ENCODE data around the gene ALKBH6.

Gene ALKBH6

DNA sequence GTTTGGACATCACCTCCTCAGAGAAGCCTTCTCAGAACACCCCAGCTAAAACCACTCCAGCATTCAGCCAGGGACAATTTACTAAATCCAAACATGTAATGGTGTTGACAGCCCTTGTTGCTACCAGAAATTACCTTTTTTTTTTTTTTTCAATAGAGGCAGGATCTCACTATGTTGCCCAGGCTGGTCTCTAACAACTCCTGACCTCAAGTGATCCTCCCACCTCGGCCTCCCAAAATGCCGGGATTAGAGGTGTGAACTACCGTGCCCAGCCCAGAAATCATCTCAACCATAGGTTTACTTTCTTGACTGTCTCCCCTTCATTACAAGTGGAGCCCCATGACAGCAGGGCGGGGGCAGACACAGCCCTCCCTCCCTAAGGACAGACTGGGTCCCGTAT lies 9.4 kb upstream of the ALKBH6 start (continued):
- TF ChIP-seq, protein P1, sequence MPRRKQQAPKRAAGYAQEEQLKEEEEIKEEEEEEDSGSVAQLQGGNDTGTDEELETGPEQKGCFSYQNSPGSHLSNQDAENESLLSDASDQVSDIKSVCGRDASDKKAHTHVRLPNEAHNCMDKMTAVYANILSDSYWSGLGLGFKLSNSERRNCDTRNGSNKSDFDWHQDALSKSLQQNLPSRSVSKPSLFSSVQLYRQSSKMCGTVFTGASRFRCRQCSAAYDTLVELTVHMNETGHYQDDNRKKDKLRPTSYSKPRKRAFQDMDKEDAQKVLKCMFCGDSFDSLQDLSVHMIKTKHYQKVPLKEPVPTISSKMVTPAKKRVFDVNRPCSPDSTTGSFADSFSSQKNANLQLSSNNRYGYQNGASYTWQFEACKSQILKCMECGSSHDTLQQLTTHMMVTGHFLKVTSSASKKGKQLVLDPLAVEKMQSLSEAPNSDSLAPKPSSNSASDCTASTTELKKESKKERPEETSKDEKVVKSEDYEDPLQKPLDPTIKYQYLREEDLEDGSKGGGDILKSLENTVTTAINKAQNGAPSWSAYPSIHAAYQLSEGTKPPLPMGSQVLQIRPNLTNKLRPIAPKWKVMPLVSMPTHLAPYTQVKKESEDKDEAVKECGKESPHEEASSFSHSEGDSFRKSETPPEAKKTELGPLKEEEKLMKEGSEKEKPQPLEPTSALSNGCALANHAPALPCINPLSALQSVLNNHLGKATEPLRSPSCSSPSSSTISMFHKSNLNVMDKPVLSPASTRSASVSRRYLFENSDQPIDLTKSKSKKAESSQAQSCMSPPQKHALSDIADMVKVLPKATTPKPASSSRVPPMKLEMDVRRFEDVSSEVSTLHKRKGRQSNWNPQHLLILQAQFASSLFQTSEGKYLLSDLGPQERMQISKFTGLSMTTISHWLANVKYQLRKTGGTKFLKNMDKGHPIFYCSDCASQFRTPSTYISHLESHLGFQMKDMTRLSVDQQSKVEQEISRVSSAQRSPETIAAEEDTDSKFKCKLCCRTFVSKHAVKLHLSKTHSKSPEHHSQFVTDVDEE (CRISPR knock-in tag; IDR thresholded peaks at IDR 0.05), result no peak
- TF ChIP-seq GLIS3 (CRISPR knock-in tag; IDR thresholded peaks at IDR 0.05) (no peak), ZFP3 (CRISPR knock-in tag; IDR thresholded peaks at IDR 0.05) (no peak), PPARA (CRISPR knock-in tag; IDR thresholded peaks at IDR 0.05; ENCODE audit: borderline replicate concordance) (no peak)

DNA sequence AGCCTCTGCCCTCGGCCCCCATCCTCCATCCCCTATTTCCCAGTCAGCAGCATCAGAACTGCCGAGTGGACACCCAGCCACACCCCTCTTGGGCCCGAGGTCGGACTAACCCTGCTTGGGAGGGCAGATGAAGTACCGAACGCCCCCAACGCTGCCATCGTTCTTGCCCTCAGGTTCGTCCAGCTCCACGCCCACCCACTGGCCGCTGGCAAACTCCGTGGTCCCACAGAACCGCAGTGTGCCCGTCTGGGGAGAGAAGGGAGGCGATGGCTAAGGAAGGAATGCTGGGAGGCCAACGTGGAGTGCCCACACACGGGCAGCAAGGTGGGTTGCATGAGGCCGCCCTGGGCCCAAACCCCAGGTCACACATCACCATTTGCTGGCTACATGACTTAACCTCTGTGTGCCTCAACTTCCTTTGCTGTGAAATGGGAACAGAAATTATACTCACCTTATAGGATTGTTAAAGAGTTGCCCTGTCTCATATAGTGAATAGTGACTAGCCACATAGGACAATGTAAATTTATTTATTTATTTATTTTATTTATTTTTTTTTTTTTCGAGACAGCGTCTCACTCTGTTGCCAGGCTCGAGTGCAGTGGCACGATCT lies 5.2 kb upstream of the ALKBH6 start:
- ATAC-seq, result no peak
- no peak for TF ChIP-seq ZFP30 (CRISPR knock-in tag; IDR thresholded peaks at IDR 0.05)
- no peak for TF ChIP-seq ZNF70 (CRISPR knock-in tag; IDR thresholded peaks at IDR 0.05)
- TF ChIP-seq SNAI2 (CRISPR knock-in tag; IDR thresholded peaks at IDR 0.05), result no peak
- no peak for TF ChIP-seq TCF4 (CRISPR knock-in tag; IDR thresholded peaks at IDR 0.05; ENCODE audit: borderline replicate concordance)
- TF ChIP-seq, protein P2, sequence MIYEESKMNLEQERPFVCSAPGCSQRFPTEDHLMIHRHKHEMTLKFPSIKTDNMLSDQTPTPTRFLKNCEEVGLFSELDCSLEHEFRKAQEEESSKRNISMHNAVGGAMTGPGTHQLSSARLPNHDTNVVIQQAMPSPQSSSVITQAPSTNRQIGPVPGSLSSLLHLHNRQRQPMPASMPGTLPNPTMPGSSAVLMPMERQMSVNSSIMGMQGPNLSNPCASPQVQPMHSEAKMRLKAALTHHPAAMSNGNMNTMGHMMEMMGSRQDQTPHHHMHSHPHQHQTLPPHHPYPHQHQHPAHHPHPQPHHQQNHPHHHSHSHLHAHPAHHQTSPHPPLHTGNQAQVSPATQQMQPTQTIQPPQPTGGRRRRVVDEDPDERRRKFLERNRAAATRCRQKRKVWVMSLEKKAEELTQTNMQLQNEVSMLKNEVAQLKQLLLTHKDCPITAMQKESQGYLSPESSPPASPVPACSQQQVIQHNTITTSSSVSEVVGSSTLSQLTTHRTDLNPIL (CRISPR knock-in tag; IDR thresholded peaks at IDR 0.05; ENCODE audit: low read depth), result no peak
- TF ChIP-seq GLIS3 (CRISPR knock-in tag; IDR thresholded peaks at IDR 0.05), result no peak
- TF ChIP-seq, protein P3, sequence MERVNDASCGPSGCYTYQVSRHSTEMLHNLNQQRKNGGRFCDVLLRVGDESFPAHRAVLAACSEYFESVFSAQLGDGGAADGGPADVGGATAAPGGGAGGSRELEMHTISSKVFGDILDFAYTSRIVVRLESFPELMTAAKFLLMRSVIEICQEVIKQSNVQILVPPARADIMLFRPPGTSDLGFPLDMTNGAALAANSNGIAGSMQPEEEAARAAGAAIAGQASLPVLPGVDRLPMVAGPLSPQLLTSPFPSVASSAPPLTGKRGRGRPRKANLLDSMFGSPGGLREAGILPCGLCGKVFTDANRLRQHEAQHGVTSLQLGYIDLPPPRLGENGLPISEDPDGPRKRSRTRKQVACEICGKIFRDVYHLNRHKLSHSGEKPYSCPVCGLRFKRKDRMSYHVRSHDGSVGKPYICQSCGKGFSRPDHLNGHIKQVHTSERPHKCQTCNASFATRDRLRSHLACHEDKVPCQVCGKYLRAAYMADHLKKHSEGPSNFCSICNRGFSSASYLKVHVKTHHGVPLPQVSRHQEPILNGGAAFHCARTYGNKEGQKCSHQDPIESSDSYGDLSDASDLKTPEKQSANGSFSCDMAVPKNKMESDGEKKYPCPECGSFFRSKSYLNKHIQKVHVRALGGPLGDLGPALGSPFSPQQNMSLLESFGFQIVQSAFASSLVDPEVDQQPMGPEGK (CRISPR knock-in tag; IDR thresholded peaks at IDR 0.05; ENCODE audit: borderline replicate concordance), result no peak
- no peak for TF ChIP-seq ISL1 (CRISPR knock-in tag; IDR thresholded peaks at IDR 0.05)
- TF ChIP-seq, protein P1 (CRISPR knock-in tag; IDR thresholded peaks at IDR 0.05), result no peak
- TF ChIP-seq ARNTL (CRISPR knock-in tag; IDR thresholded peaks at IDR 0.05; ENCODE audit: borderline replicate concordance, low read depth), result no peak
- no peak for TF ChIP-seq ESRRG (CRISPR knock-in tag; IDR thresholded peaks at IDR 0.05)
- no peak for TF ChIP-seq RARB (CRISPR knock-in tag; IDR thresholded peaks at IDR 0.05)
- no peak for TF ChIP-seq OSR1 (CRISPR knock-in tag; IDR thresholded peaks at IDR 0.05)
- no peak for TF ChIP-seq PPARA (CRISPR knock-in tag; IDR thresholded peaks at IDR 0.05; ENCODE audit: borderline replicate concordance)
- no peak for TF ChIP-seq CSDC2 (CRISPR knock-in tag; IDR thresholded peaks at IDR 0.05)
- TF ChIP-seq ZNF565 (CRISPR knock-in tag; conservative IDR thresholded peaks at IDR 0.05; ENCODE audit: low read depth), result no peak

DNA sequence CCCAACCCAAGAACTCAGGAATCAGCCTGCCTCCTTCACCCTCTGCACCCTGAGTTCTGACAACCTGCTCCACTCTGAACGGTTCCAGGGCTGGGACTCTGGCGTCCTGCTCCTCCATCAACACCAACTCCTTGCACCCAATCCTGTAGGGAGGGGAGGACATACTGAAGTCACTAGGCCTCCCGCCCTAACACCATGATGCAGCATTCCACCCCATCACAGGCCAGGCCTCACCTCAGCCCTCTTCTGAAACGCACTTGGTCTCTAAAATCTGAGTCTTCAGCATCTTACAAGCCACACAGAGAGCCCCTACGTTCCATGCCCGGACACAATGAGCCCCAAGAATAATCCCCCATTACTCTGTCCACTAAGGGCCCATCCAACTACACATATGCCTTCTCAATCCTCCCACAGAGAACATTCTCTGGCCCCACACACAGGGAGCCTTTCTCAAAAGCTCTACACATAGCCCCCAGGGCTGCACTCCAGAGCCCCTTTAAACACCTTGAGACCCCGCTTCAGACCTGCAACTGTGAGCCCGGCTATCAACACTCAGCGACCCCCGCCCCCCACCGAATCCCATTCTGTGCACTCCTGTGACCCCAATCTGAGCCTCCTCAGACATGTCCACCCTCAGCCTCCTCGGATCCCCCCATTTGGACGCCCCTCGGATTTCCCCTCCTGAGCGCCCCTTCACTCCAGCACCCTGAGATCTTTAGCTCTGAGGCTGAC lies 567 bp downstream of the ALKBH6 start:
- no peak for ATAC-seq
- TF ChIP-seq OSR1 (CRISPR knock-in tag; IDR thresholded peaks at IDR 0.05) (no peak), ZFP3 (CRISPR knock-in tag; IDR thresholded peaks at IDR 0.05) (no peak), GLIS3 (CRISPR knock-in tag; IDR thresholded peaks at IDR 0.05) (no peak), RARB (CRISPR knock-in tag; IDR thresholded peaks at IDR 0.05) (no peak), ESRRG (CRISPR knock-in tag; IDR thresholded peaks at IDR 0.05) (no peak), ZNF8 (CRISPR knock-in tag; IDR thresholded peaks at IDR 0.05) (no peak), TOX (CRISPR knock-in tag; IDR thresholded peaks at IDR 0.05; ENCODE audit: borderline replicate concordance) (no peak), ZNF70 (CRISPR knock-in tag; IDR thresholded peaks at IDR 0.05) (no peak), PPARA (CRISPR knock-in tag; IDR thresholded peaks at IDR 0.05; ENCODE audit: borderline replicate concordance) (no peak), CSDC2 (CRISPR knock-in tag; IDR thresholded peaks at IDR 0.05) (no peak)
- TF ChIP-seq, protein P2 (CRISPR knock-in tag; IDR thresholded peaks at IDR 0.05; ENCODE audit: low read depth), result no peak
- TF ChIP-seq, protein P1 (CRISPR knock-in tag; IDR thresholded peaks at IDR 0.05), result no peak
- TF ChIP-seq, protein P4, sequence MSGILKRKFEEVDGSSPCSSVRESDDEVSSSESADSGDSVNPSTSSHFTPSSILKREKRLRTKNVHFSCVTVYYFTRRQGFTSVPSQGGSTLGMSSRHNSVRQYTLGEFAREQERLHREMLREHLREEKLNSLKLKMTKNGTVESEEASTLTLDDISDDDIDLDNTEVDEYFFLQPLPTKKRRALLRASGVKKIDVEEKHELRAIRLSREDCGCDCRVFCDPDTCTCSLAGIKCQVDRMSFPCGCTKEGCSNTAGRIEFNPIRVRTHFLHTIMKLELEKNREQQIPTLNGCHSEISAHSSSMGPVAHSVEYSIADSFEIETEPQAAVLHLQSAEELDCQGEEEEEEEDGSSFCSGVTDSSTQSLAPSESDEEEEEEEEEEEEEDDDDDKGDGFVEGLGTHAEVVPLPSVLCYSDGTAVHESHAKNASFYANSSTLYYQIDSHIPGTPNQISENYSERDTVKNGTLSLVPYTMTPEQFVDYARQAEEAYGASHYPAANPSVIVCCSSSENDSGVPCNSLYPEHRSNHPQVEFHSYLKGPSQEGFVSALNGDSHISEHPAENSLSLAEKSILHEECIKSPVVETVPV (CRISPR knock-in tag; IDR thresholded peaks at IDR 0.05), result no peak

Data from SK-N-SH treated with all-trans-retinoic acid at 6 μM for 48 hours (cell line).